Brain microvascular endothelial cell (primary cell): Measurements from ENCODE around the gene CDH2.

Experiments
- DNase-seq: peaks from one replicate; pipeline ENCODE4 v3.0.0-alpha.2; 2020
- H3K27ac ChIP-seq: fragments of 250-450 bp; sonication (Bioruptor Pico); 2 replicates; pipeline ENCODE4 v1.5.1; 2020; ENCODE audit warnings: mild to moderate bottlenecking, moderate library complexity
- H3K27me3 ChIP-seq: fragments of 250-450 bp; sonication (Bioruptor Pico); replicated peaks from 2 replicates; pipeline ENCODE4 v1.5.1; 2020; ENCODE audit warnings: mild to moderate bottlenecking
- H3K36me3 ChIP-seq: fragments of 250-450 bp; sonication (Bioruptor Pico); replicated peaks from 2 replicates; pipeline ENCODE4 v1.5.1; 2020; ENCODE audit warnings: mild to moderate bottlenecking
- H3K4me3 ChIP-seq: 2 replicates; pipeline ENCODE4 v1.5.1; 2011; ENCODE audit warnings: low read depth, mild to moderate bottlenecking, control low read depth, low read length, moderate library complexity
- in situ Hi-C: cut with HindIII; loops from 2 replicates; pipeline ENCODE4 v1.10.0; 2017; ENCODE audit warnings: low sequenced_read_pairs, low pct_ligation_motif_present
- TF ChIP-seq, protein P1 (sequence below): IDR thresholded peaks from 2 replicates; pipeline ENCODE4 v1.5.1; 2011; ENCODE audit warnings: low read depth, mild to moderate bottlenecking, moderate library complexity, low read length, control low read depth, inconsistent platforms; ENCODE audit errors: missing control alignments

Gene CDH2

GRCh38 chr18:28183418-28184078 is 6.6 kb upstream of the CDH2 start:
- H3K4me3 ChIP-seq = no peak overlapping the region
- TF ChIP-seq, protein P1, sequence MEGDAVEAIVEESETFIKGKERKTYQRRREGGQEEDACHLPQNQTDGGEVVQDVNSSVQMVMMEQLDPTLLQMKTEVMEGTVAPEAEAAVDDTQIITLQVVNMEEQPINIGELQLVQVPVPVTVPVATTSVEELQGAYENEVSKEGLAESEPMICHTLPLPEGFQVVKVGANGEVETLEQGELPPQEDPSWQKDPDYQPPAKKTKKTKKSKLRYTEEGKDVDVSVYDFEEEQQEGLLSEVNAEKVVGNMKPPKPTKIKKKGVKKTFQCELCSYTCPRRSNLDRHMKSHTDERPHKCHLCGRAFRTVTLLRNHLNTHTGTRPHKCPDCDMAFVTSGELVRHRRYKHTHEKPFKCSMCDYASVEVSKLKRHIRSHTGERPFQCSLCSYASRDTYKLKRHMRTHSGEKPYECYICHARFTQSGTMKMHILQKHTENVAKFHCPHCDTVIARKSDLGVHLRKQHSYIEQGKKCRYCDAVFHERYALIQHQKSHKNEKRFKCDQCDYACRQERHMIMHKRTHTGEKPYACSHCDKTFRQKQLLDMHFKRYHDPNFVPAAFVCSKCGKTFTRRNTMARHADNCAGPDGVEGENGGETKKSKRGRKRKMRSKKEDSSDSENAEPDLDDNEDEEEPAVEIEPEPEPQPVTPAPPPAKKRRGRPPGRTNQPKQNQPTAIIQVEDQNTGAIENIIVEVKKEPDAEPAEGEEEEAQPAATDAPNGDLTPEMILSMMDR = no peak
- no peak for DNase-seq
- no peaks in the 10 kb centered on the region for H3K27me3 ChIP-seq
- no peak overlapping the region for H3K27ac ChIP-seq
- H3K36me3 ChIP-seq = no peaks in the 10 kb centered on the region
- in situ Hi-C loops = no loop called here

DNA sequence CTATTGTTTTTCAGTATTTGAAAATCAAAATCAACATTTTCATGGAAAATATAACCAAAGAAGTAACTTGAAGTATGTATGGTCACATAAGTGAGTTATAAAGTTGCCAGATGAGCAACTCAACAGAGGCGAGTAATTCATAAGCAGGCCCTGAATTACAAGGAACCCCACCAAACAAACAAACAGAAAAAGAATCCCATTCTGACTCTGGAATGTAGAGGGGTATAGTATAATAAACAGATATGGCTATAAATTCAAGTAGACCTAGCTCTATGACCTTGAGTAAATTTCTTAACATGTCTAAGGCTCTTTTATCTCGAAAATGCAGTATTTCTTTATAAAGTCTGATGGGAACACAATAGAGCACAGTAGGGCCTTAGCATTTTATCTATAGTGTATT is 4.7 kb upstream of the CDH2 start:
- DNase-seq = no peak
- Histone ChIP-seq H3K36me3 (no peaks in the 10 kb centered on the region), H3K27ac (no peak overlapping the region), H3K4me3 (no peak overlapping the region), H3K27me3 (no peaks in the 10 kb centered on the region)
- in situ Hi-C loops = no loop called here
- TF ChIP-seq, protein P1 = no peak

GRCh38 chr18:28178720-28179119 is 1.8 kb upstream of the CDH2 start:
- in situ Hi-C loops = no loop called here
- H3K4me3 ChIP-seq = peak overlapping the region; percentile 86
- no peaks in the 10 kb centered on the region for H3K27me3 ChIP-seq
- TF ChIP-seq, protein P1 = no peak
- DNase-seq = peak; percentile 41
- peak overlapping the region; percentile 7 for H3K27ac ChIP-seq
- H3K36me3 ChIP-seq = no peaks in the 10 kb centered on the region

DNA sequence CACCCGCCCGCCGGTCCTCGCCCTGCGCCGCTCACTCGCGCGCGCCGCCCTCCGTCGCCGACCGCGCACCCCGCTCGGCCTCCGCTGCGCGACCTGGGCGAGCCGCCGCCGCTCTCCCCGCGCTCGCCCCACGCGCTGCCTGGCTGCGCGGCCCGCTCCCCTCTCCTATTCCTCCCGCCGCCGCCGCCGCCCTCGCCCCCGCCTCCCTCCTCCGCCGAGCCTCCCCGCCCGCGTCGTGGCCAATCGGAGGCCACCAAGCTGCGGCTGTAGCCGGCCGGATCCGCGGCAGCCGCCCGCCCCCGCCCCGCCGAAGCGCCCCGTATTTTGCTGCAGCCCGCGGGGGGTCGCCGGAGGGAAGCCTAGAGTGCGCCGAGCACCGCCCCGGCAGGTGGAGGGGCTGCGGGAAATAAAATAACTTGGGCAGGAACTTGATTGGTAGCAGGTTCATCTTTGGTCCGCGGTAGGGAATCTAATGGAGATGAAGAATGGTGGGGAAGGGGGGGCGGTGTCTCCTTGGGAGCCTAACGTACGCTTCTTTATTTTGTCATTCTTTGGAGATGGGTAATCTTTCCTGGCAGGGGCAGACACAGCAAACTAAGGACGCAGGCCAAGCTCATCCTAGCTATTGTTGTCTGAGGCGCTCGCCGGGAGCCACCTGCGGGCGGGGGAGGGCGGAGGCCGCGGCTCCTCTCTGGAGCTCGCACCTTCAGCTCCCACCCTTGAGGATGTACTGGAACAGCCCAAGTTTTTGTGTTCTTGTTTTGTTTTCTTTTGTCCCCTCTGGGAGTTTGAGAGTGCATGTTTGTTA is 1.1 kb upstream of the CDH2 start:
- in situ Hi-C loops = no loop called here
- peak overlapping the region; percentile 7 for H3K27ac ChIP-seq
- H3K4me3 ChIP-seq = peak overlapping the region; percentile 86
- no peaks in the 10 kb centered on the region for H3K27me3 ChIP-seq
- TF ChIP-seq, protein P1 = peak; percentile 24
- peak; percentile 58 for DNase-seq
- H3K36me3 ChIP-seq = no peaks in the 10 kb centered on the region

DNA sequence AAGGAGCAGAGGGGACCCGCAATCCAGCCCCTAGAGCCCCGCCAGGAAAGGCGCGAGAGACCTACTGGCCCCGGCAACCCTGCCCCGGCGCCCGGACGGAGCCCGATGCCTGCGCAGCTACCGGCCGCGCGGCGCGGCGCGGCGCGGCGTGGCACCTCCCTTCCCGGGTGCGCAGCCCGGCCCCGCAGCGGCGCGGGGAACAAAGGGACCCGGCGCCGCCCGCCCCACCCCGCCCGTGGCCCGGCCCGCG is 307 bp downstream of the CDH2 start:
- Histone ChIP-seq H3K27ac (peak overlapping the region; percentile 55), H3K27me3 (no peaks in the 10 kb centered on the region), H3K36me3 (no peaks in the 10 kb centered on the region), H3K4me3 (peak overlapping the region; percentile 86)
- no peak for DNase-seq
- in situ Hi-C loops = no loop called here
- TF ChIP-seq, protein P1 = no peak
